HepG2 (cell line): ENCODE results near the gene HOXA10. TPM values are rescaled to one million over a fixed set of nuclear protein-coding genes. Genes with fewer than 3 reads are reported as not detected.
A peak's percentile ranks its signal among the peaks of the same experiment; 100 is the strongest.

Experiments
- ETV6 ChIP-seq: sonication (generic); formaldehyde crosslinking; conservative IDR thresholded peaks from 2 replicates; pipeline ENCODE4 v1.4.0; 2020; ENCODE audit warnings: missing genetic modification reagents
- IRF2 ChIP-seq: IDR thresholded peaks from 2 replicates; pipeline ENCODE4 v1.6.1; 2018; ENCODE audit warnings: missing genetic modification reagents, missing compliant biosample characterization
- KAT7 ChIP-seq: IDR thresholded peaks from 2 replicates; pipeline ENCODE4 v1.6.1; 2018; ENCODE audit warnings: borderline replicate concordance, missing compliant biosample characterization
- KLF11 ChIP-seq: IDR thresholded peaks from 2 replicates; pipeline ENCODE4 v1.6.1; 2016; ENCODE audit warnings: missing compliant biosample characterization
- MATR3 ChIP-seq: sonication (generic); formaldehyde crosslinking; IDR thresholded peaks from 2 replicates; pipeline ENCODE4 v1.4.0; 2020; ENCODE audit warnings: missing genetic modification reagents
- MTA1 ChIP-seq: sonication (generic); formaldehyde crosslinking; IDR thresholded peaks from 2 replicates; pipeline ENCODE4 v1.4.0; 2020; ENCODE audit warnings: missing genetic modification reagents, mild to moderate bottlenecking, borderline replicate concordance
- SAP130 ChIP-seq: IDR thresholded peaks from 2 replicates; pipeline ENCODE4 v1.6.1; 2016; ENCODE audit warnings: low read depth
- SNAPC4 ChIP-seq: sonication (generic); formaldehyde crosslinking; IDR thresholded peaks from 2 replicates; pipeline ENCODE4 v1.4.0; 2020; ENCODE audit warnings: mild to moderate bottlenecking, missing genetic modification reagents
- ZBTB38 ChIP-seq: sonication (generic); formaldehyde crosslinking; IDR thresholded peaks from 2 replicates; pipeline ENCODE4 v1.5.1; 2020; ENCODE audit warnings: mild to moderate bottlenecking, missing genetic modification reagents
- ZNF367 ChIP-seq: sonication (generic); formaldehyde crosslinking; IDR thresholded peaks from 2 replicates; pipeline ENCODE4 v1.4.0; 2020; ENCODE audit warnings: missing genetic modification reagents, borderline replicate concordance
- ZNF574 ChIP-seq: sonication (generic); formaldehyde crosslinking; IDR thresholded peaks from 2 replicates; pipeline ENCODE4 v1.4.0; 2020; ENCODE audit warnings: missing genetic modification reagents
- ZNF740 ChIP-seq: sonication (generic); formaldehyde crosslinking; IDR thresholded peaks from 2 replicates; pipeline ENCODE4 v1.4.0; 2020; ENCODE audit warnings: missing genetic modification reagents
- ZNF879 ChIP-seq: sonication (generic); formaldehyde crosslinking; IDR thresholded peaks from 2 replicates; pipeline ENCODE4 v1.8.1; 2023; ENCODE audit warnings: missing genetic modification reagents
- polyA plus RNA-seq, 8 experiments: library from polyadenylated mRNA; depleted of rRNA in 3 of 8; stranded (reverse) in 7 of 8; unstranded in 1 of 8; fragments of >200 nt; fragmentation: Illumina TruSeq in 4 of 8; extraction: Trizol in 4 of 8; gene quantifications; 2 replicates each; pipeline versions ENCODE4 v1.2.1 to v1.2.3, GENCODE V29; 2011 to 2016; ENCODE audit warnings: low read depth in 4 of 8, missing spikeins in 1 of 8, mixed read lengths in 1 of 8; ENCODE audit not compliant: insufficient read depth in 1 of 8
- total RNA-seq, 5 experiments: library from RNA; depleted of rRNA; stranded (reverse); fragments of >200 nt; fragmentation: Illumina TruSeq; extraction: Trizol; gene quantifications; 2 replicates each; pipeline ENCODE4 v1.2.3, GENCODE V29; 2016; ENCODE audit warnings: low read depth in 1 of 5
- TF ChIP-seq, protein P1 (sequence below): IDR thresholded peaks from 2 replicates; pipeline ENCODE4 v1.4.0; 2020; ENCODE audit warnings: mild to moderate bottlenecking, missing genetic modification reagents
- TF ChIP-seq, protein P2 (sequence below): sonication (generic); formaldehyde crosslinking; IDR thresholded peaks from 2 replicates; pipeline ENCODE4 v1.5.1; 2020; ENCODE audit warnings: mild to moderate bottlenecking, missing genetic modification reagents

HOXA10 gene
- total and polyA plus RNA-seq, 2 of the 13 experiments (the other 11 are each of a cell fraction or from before 2014, with no cell fraction given) = not detected

- 0 out of 2 replicates have a peak, but pooled peaks have one; percentile 31 for TF ChIP-seq ZNF879
- TF ChIP-seq IRF2 = peak; percentile 51; the same call in 1 of the 2 replicates
- TF ChIP-seq ZNF367 (CRISPR knock-in tag) = no peak
- TF ChIP-seq, protein P1, sequence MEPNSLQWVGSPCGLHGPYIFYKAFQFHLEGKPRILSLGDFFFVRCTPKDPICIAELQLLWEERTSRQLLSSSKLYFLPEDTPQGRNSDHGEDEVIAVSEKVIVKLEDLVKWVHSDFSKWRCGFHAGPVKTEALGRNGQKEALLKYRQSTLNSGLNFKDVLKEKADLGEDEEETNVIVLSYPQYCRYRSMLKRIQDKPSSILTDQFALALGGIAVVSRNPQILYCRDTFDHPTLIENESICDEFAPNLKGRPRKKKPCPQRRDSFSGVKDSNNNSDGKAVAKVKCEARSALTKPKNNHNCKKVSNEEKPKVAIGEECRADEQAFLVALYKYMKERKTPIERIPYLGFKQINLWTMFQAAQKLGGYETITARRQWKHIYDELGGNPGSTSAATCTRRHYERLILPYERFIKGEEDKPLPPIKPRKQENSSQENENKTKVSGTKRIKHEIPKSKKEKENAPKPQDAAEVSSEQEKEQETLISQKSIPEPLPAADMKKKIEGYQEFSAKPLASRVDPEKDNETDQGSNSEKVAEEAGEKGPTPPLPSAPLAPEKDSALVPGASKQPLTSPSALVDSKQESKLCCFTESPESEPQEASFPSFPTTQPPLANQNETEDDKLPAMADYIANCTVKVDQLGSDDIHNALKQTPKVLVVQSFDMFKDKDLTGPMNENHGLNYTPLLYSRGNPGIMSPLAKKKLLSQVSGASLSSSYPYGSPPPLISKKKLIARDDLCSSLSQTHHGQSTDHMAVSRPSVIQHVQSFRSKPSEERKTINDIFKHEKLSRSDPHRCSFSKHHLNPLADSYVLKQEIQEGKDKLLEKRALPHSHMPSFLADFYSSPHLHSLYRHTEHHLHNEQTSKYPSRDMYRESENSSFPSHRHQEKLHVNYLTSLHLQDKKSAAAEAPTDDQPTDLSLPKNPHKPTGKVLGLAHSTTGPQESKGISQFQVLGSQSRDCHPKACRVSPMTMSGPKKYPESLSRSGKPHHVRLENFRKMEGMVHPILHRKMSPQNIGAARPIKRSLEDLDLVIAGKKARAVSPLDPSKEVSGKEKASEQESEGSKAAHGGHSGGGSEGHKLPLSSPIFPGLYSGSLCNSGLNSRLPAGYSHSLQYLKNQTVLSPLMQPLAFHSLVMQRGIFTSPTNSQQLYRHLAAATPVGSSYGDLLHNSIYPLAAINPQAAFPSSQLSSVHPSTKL = peak; percentile 65
- no peak for TF ChIP-seq MTA1 (CRISPR knock-in tag)
- TF ChIP-seq KAT7 (CRISPR knock-in tag) = no peak
- TF ChIP-seq, protein P2, sequence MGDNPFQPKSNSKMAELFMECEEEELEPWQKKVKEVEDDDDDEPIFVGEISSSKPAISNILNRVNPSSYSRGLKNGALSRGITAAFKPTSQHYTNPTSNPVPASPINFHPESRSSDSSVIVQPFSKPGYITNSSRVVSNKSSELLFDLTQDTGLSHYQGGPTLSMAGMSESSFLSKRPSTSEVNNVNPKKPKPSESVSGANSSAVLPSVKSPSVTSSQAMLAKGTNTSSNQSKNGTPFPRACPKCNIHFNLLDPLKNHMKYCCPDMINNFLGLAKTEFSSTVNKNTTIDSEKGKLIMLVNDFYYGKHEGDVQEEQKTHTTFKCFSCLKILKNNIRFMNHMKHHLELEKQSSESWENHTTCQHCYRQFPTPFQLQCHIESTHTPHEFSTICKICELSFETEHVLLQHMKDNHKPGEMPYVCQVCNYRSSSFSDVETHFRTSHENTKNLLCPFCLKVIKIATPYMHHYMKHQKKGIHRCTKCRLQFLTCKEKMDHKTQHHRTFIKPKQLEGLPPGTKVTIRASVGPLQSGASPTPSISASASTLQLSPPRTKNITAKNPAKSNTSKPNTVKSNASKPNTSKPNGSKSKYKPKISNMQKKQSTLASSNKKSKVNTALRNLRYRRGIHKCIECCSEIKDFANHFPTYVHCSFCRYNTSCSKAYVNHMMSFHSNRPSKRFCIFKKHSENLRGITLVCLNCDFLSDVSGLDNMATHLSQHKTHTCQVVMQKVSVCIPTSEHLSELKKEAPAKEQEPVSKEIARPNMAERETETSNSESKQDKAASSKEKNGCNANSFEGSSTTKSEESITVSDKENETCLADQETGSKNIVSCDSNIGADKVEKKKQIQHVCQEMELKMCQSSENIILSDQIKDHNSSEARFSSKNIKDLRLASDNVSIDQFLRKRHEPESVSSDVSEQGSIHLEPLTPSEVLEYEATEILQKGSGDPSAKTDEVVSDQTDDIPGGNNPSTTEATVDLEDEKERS (CRISPR knock-in tag) = no peak
- no peak for TF ChIP-seq MATR3 (CRISPR knock-in tag)
- TF ChIP-seq ZNF574 (CRISPR knock-in tag) = 0 out of 2 replicates have a peak, but pooled peaks have one; percentile 7
- TF ChIP-seq ZNF740 = no peak
- no peak for TF ChIP-seq ETV6 (CRISPR knock-in tag)
- peak; percentile 46; the same call in 1 of the 2 replicates for TF ChIP-seq SAP130 (CRISPR knock-in tag)
- TF ChIP-seq SNAPC4 = no peak
- TF ChIP-seq ZBTB38 (CRISPR knock-in tag) = no peak
- TF ChIP-seq KLF11 = no peak
These were observed 51.1 kb downstream of the HOXA10 start (continued) for GRCh38 chr7:27123007-27123476.
